AG04450 (cell line): ENCODE results near the gene SUSD4. TPM values are rescaled to one million over a fixed set of nuclear protein-coding genes. Genes with fewer than 3 reads are reported as not detected.

ENCODE experiments used
- CTCF ChIA-PET: fragments of 300-600, 350-600 bp; formaldehyde crosslinking; extraction: SDS; loops from one replicate; lab custom pipeline; 2022; ENCODE audit warnings: antibody characterized with exemption, inconsistent platforms; lab: Charles Lee
- POLR2A ChIA-PET: fragments of 350-600 bp; formaldehyde crosslinking; extraction: SDS; loops from one replicate; lab custom pipeline; 2021; ENCODE audit warnings: antibody characterized with exemption, inconsistent platforms; lab: Yijun Ruan, JAX
- DNase-seq: peaks from one replicate; pipeline ENCODE4 v3.0.0-alpha.2; 2011; ENCODE audit warnings: low read depth, low spot score
- H3K27ac ChIP-seq: one replicate; pipeline ENCODE4 v1.5.1; 2012; ENCODE audit warnings: low read depth, low read length, control low read depth
- H3K27me3 ChIP-seq: one replicate; pipeline ENCODE4 v1.6.0; 2012; ENCODE audit warnings: low read length; ENCODE audit not compliant: control insufficient read depth, insufficient read depth
- H3K4me3 ChIP-seq: 2 replicates; pipeline ENCODE4 v1.5.1; 2011; ENCODE audit warnings: mild to moderate bottlenecking, low read depth, low read length, control low read depth
- H3K9me3 ChIP-seq: 2 replicates; pipeline ENCODE4 v1.5.1; 2012; ENCODE audit warnings: low read length; ENCODE audit not compliant: control insufficient read depth, insufficient read depth
- CTCF ChIP-seq: IDR thresholded peaks from 2 replicates; pipeline ENCODE4 v1.5.1; 2011; ENCODE audit warnings: low read depth, low read length, control low read depth, inconsistent platforms
- polyA plus RNA-seq: library from polyadenylated mRNA; depleted of rRNA; stranded (reverse); fragments of >200 nt; gene quantifications from 2 replicates; pipeline ENCODE4 v1.2.3, GENCODE V29; 2011; rRNA removed
- small RNA-seq: library from RNA; depleted of rRNA; stranded (forward); fragments of <200 nt; gene quantifications from one replicate; pipeline ENCODE3, GENCODE V24; 2012; ENCODE audit warnings: low read depth; ENCODE audit not compliant: insufficient read length

The SUSD4 gene
- polyA plus RNA-seq, 1 experiment: 0.29 TPM

- POLR2A ChIA-PET: no interaction called here
- CTCF ChIA-PET: no interaction called here
- no peak overlapping the region for H3K27ac ChIP-seq
- no peak for DNase-seq
- H3K4me3 ChIP-seq: no peak overlapping the region
- H3K27me3 ChIP-seq: peaks cover 12% of the 10 kb centered on the region
- peak; percentile 26 for TF ChIP-seq CTCF
- no peaks in the 10 kb centered on the region for H3K9me3 ChIP-seq
These were observed 188.9 kb downstream of the SUSD4 start for GRCh38 chr1:223175032-223175431.

Small RNA genes within 50 kb of the gene (small RNA-seq; reads per million reads assigned to genes)
- not detected for gene RNU4-57P

Other genes with a start within 250 kb of the SUSD4 start
- gene TLR5, start 220.9 kb downstream of the SUSD4 start, polyA plus RNA-seq: 0.07 and 0.11 TPM in 2 replicates
- not detected in 2 replicates for gene CCDC185, start 29.2 kb upstream of the SUSD4 start, polyA plus RNA-seq